Activated CD4-positive, CD25-positive, alpha-beta regulatory T cell treated with anti-CD3 and anti-CD28 coated beads, Interleukin-2, amount 50 U/mL, for 24 hours (primary cell): ENCODE data around the gene PWWP2B.

Experiments
- ATAC-seq, 2 donors: fragments of 150-1000 bp; cut with Tn5 transposase; one replicate each; pipeline ENCODE4 v1.10.0; 2021; ENCODE audit warnings: mild to moderate bottlenecking in 1 of 2, moderate library complexity in 1 of 2

The PWWP2B gene

DNA sequence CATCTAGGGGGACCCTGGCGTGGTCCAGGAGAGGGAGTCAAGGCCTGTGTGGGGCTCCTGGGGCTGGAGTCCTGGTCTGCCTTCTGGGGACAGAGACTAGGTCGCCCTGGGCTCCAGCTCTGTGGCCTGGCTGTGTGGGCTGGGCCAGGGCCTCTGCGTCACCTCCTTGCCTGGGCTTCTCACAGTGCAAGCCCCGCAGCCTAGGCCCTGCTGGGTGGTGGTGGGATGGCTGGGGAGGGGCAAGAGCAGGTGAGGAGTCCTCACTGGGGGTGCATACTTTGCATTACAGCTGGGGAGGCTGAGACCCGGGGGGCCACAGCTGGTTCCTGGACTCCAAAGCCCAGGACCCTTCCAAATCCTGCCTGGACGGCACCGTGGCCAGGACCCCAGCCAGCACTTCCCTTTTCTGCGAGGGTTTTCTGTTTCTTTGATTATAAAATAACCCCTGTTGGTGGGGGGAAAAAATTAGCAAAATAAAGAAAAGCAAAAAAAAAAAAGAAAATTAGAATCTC, 23.5 kb downstream of the PWWP2B start:
- no peak for ATAC-seq

DNA sequence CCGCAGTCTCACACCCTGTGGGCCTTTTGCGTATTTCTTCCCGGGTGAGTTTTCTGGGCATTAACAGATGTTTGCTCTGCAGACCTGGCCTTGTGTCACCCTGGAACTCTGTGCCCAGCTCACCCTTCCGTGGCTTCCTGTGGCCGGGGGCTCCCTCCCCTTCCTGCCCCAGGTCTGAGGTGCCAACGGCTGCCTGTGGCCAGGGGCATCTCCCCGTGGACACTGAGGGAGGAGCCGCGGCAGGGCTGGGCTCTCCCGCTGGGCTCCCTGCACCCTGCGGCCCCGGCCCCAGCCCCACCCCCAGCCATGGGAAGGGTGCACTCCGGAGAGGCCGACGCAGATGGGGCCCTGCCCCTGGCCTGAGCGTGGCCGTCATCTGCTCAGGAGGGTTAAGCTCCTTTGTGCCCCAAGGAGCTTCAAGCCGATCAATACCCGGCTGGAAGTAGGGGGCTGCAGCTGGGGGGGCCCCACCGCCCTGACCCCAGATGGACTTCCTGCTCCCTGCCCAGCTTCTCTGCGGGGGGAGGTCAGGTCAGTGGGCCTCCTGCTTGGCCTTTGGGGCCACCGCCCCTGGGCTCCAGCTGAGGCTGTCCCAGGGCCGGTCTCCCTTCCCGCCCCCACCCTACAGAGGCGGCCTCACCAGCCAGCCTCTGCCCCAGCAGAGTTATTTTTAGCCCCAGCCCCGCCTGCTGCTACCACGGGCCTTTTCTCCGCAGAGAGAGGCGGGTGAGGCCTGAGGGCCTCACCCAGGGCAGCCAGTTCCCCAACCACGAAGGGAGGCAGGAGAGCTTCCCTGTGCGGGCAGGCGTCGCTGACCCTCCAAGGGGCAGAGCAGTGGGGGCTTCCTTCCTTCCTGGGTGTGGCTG, 24.2 kb downstream of the PWWP2B start:
- ATAC-seq = peak; percentile 50 to 52

GRCh38 chr10:132421847-132422751, 25.1 kb downstream of the PWWP2B start:
- ATAC-seq = no peak

GRCh38 chr10:132422903-132423825, 26.2 kb downstream of the PWWP2B start:
- peak in 1 of 2 donors; percentile 25 for ATAC-seq

DNA sequence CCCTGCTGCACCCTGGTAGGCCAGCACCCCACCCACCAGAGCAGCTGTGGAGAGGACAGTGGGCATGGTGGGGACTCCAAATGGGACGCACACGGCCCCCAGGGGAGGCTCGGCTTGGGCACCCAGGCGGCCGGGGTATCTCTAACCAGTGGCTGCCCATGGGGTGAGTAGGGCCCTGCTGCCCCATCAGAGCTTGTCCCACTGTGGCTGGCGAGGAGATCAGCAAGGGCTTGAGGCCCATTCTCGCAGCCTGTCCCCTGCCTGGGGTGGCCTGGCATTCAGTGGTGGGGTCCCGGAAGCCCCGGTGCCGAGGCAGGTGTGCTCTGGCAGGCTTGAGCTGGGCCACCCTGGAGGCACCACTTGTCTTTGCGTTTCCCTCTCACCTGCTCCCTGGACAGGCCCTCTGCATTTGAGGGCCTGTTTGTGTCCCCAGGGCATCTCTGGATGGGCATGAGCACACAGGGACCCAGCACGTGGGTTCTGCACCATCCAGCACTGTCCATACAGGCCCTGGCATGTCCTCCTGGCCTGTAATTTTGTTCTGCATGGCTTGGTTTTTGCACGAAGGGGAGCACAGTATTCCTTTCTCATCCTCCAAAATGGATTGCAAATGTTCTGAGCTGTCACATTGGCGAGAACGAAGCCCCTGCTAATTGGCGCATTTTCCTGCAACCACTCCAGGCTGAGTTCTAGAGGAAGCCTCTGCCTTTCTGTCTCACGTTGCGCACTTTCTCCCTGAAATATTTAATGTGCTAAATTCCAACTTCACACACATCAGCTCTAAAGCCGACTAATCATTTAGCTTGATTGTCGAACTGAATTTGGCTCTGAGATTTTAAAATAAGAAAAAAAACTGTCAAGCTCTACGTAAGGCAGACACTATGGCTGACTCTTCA, 27.2 kb downstream of the PWWP2B start:
- ATAC-seq = no peak

DNA sequence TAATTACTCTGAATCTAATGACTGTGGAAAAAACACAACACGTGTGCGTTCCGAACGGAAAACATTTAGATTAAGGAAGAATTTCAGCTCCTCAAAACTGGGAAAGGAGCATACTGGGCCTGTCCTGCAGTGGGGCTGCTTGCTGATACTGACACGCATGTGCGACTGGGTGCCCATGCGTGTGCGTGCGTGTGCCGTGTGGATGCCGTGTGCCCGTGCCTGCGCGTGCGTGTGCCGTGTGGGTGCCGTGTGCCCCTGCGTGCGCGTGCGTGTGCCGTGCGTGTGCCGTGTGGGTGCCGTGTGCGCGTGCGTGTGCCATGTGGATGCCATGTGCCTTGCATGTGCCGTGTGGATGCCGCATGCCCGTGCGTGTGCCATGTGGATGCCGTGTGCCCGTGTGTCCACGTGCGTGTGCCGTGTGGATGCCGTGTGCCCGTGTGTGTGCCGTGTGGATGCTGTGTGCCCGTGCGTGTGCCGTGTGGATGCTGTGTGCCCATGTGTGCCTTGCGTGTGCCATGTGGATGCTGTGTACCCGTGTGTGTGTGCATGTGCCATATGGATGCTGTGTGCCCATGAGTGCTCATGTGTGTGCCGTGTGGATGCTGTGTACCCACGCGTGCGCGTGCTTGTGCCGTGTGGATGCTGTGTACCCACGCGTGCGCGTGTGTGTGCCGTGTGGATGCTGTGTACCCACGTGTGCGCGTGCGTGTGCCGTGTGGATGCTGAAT, 28.2 kb downstream of the PWWP2B start:
- ATAC-seq = no peak

DNA sequence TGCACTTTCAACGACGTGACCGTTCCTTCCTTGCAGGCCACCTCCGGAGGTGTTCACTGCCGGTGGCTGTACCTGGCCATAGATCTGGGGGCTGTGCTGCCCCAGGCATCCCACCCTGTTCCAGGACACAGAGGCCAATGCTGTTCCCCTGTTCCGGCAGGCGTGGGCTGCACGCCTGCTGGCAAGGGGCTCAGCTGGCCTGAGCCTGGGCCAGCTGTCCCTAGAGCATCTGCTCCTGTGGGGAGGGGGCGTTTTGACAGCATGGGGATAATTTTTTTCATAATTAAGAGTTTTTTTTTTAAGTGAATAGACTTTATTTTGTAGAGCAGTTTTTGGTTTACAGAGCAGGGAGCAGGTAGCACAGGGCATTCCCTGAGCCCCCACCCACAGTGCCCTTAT, 28.8 kb downstream of the PWWP2B start:
- ATAC-seq = no peak

DNA sequence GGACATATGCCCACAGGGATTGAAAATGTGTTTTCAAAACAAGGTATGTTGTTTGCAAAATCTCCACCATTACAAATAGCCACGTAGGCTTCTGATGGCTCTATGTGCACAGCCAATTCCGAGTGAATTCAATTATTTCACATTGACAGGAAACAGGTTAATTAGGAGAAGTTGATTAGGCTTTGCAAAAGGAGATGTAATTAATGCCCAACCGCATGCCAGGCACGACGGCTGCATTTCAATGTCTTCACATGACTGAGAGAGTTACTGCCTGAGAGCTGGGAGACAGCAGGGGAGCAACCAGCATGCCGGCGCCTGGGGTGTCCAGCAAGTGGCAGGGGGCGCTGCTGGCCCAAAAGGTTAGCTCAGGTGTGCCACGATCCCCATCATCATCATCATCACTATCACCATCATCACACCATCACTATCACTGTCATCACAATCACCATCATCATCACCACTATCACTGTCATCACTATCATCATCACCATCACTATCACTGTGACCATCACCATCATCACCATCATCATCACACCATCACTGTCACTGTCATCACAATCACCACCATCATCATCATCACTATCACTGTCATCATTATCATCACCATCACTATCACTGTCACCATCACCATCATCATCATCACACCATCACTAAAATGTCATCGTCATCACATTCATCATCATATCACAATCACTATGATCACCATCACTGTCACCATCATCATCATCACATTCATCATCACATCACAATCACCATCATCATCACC, 30.2 kb downstream of the PWWP2B start:
- ATAC-seq = peak in 1 of 2 donors; percentile 24

- ATAC-seq = peak; percentile 36 to 39
Observed at GRCh38 chr10:132427939-132428367, 31.0 kb downstream of the PWWP2B start.

DNA sequence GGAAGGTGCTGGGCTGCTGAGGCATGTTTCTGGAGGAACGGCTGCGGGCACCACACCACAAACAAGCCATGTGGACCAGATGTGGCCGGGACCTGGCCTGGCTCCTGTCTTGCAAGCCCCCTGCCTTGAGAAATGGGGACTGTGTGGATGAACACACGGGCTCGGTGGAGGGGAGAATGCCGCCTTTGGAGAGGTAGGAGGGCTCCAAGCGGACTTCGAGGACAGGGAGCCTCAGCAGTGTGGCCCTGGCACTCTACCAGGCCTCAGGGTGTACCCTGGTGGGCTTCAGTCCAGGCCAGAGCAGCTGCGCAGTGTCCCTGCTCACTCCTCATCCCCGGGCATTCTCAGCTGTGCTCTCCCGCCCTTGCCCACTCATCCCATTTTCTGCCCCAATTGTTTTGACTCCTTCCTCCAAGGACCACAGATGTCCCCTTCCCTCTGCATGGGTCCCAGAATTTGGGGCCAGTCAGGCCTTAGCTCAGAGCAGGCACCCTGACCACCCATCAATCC, 31.5 kb downstream of the PWWP2B start:
- ATAC-seq = no peak

DNA sequence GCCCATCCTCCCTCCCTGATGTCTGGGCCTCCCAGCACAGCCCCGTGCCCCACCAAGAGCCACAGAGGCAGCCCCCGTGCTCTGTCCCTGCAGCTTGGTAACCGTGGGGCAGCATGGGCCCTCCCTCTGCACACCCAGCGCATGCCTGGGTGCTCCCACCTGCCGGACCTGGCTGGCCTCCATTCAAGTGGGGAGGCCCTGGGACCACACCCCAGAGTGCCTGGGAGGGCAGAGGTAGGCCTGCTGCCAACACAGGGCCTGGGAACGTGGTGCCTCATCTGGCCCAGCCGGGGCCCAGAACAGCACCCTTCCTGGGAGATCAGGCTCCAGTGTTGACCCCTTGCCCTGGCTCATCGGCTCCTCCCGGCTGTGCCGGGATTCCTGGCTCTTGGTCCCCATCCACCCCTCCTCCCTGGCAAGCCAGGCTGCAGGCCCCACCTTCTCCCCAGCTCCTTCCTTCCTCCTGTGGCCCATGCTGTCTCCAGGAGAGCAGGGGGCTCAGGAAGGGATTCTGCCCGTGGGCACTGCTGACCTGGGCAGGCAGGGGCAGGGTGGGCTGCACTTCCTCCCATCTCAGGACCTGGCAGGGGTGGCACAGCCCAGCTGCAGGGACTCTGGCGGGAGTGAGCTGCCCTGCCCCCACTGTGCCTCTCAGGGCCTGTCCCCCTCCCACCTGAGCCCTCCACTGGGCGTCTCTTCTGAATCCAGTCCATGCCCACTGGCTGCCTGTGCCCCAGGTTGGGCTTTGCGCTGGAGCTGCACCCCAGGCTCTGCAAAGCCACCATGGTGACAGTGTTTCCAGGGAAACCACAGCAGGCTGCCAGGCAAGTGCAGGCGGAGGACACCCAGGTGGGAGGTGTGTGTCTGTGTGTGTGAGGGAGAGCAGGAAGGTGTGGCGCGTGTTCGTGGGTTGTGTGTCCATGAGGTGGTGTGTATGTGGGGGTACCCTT, 32.6 kb downstream of the PWWP2B start:
- ATAC-seq = no peak

GRCh38 chr10:132430231-132430743, 33.3 kb downstream of the PWWP2B start:
- ATAC-seq = no peak

GRCh38 chr10:132430861-132431271, 33.9 kb downstream of the PWWP2B start:
- no peak for ATAC-seq

DNA sequence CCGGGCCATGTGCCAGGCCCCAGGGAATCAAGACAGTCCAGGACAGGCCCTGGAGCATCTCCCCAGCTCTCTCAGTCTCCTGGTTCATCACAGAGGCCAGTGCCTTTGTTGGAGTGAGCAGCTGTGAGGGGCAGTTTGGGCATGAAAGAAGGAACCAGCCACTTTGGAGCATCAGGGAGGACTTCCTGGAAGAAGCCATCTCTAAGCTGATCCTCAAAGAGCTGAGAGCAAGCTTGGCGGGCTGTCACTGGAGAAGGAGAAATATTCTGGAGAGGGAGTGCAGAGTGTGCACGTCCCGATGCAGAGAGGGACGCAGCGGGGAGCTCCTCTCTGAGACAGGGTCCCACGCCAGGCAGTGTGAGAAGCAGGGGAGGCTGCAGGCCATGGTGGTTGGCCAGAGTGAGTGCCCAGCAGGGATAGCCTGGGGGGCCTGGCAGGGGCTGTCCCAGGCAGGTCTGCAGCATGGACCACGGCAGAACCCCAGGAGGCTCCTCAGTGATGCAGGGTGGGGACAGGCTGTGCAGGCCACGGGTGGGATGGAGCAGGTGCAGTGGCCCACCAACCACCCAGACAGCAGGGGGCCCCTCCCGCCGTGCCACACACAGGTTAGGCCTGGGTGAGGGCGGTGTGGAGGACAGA, 34.7 kb downstream of the PWWP2B start:
- ATAC-seq = no peak

- no peak for ATAC-seq
Observed at GRCh38 chr10:132432176-132432540, 35.2 kb downstream of the PWWP2B start.

GRCh38 chr10:132433671-132434340, 36.8 kb downstream of the PWWP2B start:
- ATAC-seq = no peak
